ENCODE results near the gene CARS2. TPM values are rescaled to one million over a fixed set of nuclear protein-coding genes. Genes with fewer than 3 reads are reported as not detected.

The CARS2 gene
- total and polyA plus RNA-seq, 4 donors = 61.9 to 102 (median 75.0) TPM

DNA sequence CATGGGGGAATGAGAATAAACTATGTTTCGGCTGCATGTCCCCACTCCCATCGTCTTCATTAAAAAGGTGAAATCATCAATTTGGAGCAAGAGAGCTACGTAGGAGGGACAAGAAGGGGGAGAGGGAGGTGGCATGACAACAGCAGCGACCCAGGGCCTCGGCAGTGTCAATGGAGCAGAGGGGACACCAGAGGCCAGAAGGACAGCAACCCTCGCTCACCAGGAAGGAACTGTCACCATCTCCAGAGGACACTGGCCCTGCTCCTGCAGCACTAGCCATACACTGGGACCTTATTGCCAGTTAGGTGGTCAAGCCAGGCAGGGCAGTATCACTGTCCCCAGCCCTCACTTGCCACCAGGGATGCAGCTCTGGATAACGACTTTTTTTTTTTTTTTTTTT, 56.4 kb downstream of the CARS2 start:
- Histone ChIP-seq H3K4me1 (ENCODE audit: control insufficient read depth in 5 of 5, insufficient read depth in 5 of 5, low read length in 5 of 5) (peaks cover 0 to 6% (median 0%) of the 10 kb centered on the region in 5 donors), H3K4me3 (no peak overlapping the region), H3K27me3 (ENCODE audit: control insufficient read depth in 3 of 3, insufficient read depth in 3 of 3, low read length in 2 of 3) (no peaks in the 10 kb centered on the region), H3K36me3 (ENCODE audit: control insufficient read depth in 4 of 4, insufficient read depth in 4 of 4, low read length in 4 of 4) (peaks cover 0 to 42% (median 15%) of the 10 kb centered on the region in 4 donors), H3K9ac (ENCODE audit: insufficient read depth in 1 of 2, low read length in 2 of 2) (no peak overlapping the region), H3K9me3 (ENCODE audit: control insufficient read depth in 4 of 4, insufficient read depth in 3 of 4, low read length in 3 of 4) (no peaks in the 10 kb centered on the region), H3K27ac (ENCODE audit: low read depth in 1 of 2, low read length in 1 of 2) (no peak overlapping the region)
- TF ChIP-seq, protein P1, sequence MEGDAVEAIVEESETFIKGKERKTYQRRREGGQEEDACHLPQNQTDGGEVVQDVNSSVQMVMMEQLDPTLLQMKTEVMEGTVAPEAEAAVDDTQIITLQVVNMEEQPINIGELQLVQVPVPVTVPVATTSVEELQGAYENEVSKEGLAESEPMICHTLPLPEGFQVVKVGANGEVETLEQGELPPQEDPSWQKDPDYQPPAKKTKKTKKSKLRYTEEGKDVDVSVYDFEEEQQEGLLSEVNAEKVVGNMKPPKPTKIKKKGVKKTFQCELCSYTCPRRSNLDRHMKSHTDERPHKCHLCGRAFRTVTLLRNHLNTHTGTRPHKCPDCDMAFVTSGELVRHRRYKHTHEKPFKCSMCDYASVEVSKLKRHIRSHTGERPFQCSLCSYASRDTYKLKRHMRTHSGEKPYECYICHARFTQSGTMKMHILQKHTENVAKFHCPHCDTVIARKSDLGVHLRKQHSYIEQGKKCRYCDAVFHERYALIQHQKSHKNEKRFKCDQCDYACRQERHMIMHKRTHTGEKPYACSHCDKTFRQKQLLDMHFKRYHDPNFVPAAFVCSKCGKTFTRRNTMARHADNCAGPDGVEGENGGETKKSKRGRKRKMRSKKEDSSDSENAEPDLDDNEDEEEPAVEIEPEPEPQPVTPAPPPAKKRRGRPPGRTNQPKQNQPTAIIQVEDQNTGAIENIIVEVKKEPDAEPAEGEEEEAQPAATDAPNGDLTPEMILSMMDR (IDR thresholded peaks at IDR 0.05; ENCODE audit: control extremely low read depth, extremely low read depth) = no peak
- no peak for DNase-seq
- no peak for ATAC-seq (ENCODE audit: insufficient read depth, low FRiP score)
- WGBS, 2 donors = 86 to 97% methylated on average over 7 of the region's 7 CpGs

DNA sequence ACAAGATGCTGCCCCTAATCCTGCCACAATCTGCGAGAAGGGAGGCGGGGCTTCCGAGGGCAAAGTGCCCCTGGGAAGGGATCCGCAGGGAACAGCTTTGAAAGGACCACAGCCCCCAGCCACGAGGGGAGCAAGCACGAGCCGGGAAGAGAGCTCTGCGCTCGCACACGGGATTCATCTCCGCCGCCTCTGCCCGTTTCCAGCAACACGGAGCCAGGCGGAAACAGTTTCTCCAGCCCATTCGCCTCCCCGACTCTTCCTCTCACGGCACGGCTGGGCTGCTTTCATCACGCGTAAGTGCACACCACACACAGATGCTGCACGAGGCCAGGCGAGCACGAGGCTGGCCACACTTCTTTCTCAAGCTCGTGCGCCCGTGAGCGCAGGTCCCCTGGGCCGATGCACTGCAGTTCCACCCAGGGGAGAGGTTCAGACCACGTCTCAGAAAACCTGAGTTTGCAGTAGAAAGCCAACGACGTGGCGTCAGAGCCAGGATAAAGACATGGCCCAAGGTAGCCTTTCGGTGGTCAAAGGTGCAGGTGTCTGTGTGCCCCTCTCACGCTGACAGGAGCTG, 57.0 kb downstream of the CARS2 start:
- Histone ChIP-seq H3K36me3 (ENCODE audit: control insufficient read depth in 4 of 4, insufficient read depth in 4 of 4, low read length in 4 of 4) (peaks cover 0 to 46% (median 17%) of the 10 kb centered on the region in 4 donors), H3K9ac (ENCODE audit: insufficient read depth in 1 of 2, low read length in 2 of 2) (no peak overlapping the region), H3K4me3 (no peak overlapping the region), H3K27me3 (ENCODE audit: control insufficient read depth in 3 of 3, insufficient read depth in 3 of 3, low read length in 2 of 3) (no peaks in the 10 kb centered on the region), H3K27ac (ENCODE audit: low read depth in 1 of 2, low read length in 1 of 2) (no peak overlapping the region), H3K9me3 (ENCODE audit: control insufficient read depth in 4 of 4, insufficient read depth in 3 of 4, low read length in 3 of 4) (no peaks in the 10 kb centered on the region), H3K4me1 (ENCODE audit: control insufficient read depth in 5 of 5, insufficient read depth in 5 of 5, low read length in 5 of 5) (peaks cover 0 to 8% (median 0%) of the 10 kb centered on the region in 5 donors)
- TF ChIP-seq, protein P1 (IDR thresholded peaks at IDR 0.05; ENCODE audit: control extremely low read depth, extremely low read depth) = no peak
- DNase-seq = no peak
- no peak for ATAC-seq (ENCODE audit: insufficient read depth, low FRiP score)
- WGBS, 2 donors = 93% methylated on average over 35 of the region's 35 CpGs

DNA sequence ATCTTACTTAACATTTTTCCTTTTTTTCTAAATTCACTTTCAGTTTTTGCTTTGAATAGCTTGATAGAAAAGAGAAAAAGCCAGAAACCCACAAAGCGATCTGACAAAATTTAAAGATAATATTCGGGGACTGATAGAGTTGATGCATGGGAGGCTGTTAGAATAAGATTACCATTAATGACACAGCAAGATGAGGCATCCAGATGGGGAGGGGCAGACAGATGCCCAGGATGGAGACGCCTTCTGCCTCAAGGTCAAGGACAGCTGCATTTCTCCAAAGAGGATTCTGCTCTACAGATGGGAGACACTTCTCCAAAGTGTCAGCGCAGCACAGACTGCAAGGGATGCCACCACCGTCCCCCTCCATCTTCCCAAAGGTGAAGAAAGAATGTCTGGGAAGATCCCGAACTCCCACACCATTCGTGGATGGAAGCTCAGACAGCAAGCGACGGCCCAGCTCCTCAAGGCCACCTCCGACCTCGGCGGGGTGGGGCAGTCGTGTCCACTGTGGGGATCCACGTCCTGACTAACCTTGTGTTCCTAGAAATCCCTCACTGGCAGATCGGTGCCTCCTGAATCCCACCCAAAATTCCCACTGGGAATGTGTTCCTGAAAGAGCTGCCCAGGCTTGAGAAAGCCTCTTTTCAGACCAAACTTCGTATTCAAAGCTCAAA, 57.6 kb downstream of the CARS2 start:
- no peak overlapping the region for H3K27ac ChIP-seq (ENCODE audit: low read depth in 1 of 2, low read length in 1 of 2)
- DNase-seq = no peak
- H3K36me3 ChIP-seq (ENCODE audit: control insufficient read depth in 4 of 4, insufficient read depth in 4 of 4, low read length in 4 of 4) = peaks cover 0 to 51% (median 20%) of the 10 kb centered on the region in 4 donors

More for the DNA sequence above, 57.6 kb downstream of the CARS2 start:
- WGBS, 2 donors = 87 to 89% methylated on average over 16 of the region's 16 CpGs
- H3K9me3 ChIP-seq (ENCODE audit: control insufficient read depth in 4 of 4, insufficient read depth in 3 of 4, low read length in 3 of 4) = no peaks in the 10 kb centered on the region
- TF ChIP-seq, protein P1 (IDR thresholded peaks at IDR 0.05; ENCODE audit: control extremely low read depth, extremely low read depth) = no peak
- H3K4me1 ChIP-seq (ENCODE audit: control insufficient read depth in 5 of 5, insufficient read depth in 5 of 5, low read length in 5 of 5) = peaks cover 0 to 9% (median 0%) of the 10 kb centered on the region in 5 donors
- H3K27me3 ChIP-seq (ENCODE audit: control insufficient read depth in 3 of 3, insufficient read depth in 3 of 3, low read length in 2 of 3) = no peaks in the 10 kb centered on the region
- no peak overlapping the region for H3K4me3 ChIP-seq
- no peak for ATAC-seq (ENCODE audit: insufficient read depth, low FRiP score)
- H3K9ac ChIP-seq (ENCODE audit: insufficient read depth in 1 of 2, low read length in 2 of 2) = no peak overlapping the region

Data from lung (tissue), 12 donors.